ENCODE data around the gene SLC9A9. TPM values are rescaled to one million over a fixed set of nuclear protein-coding genes. Genes with fewer than 3 reads are reported as not detected.
A peak's percentile ranks its signal among the peaks of the same experiment; 100 is the strongest.

Gene SLC9A9
- total RNA-seq, 1 donor from 2014 or later: 2.3 TPM

- DNase-seq (ENCODE audit: low read depth, low spot score): no peak
These were observed 517.9 kb downstream of the SLC9A9 start for GRCh38 chr3:143330296-143330868.

GRCh38 chr3:143329567-143330211, 518.6 kb downstream of the SLC9A9 start:
- no peak for DNase-seq (ENCODE audit: low read depth, low spot score)

GRCh38 chr3:143328451-143328850, 519.8 kb downstream of the SLC9A9 start:
- DNase-seq (ENCODE audit: low read depth, low spot score): no peak

- no peak for DNase-seq (ENCODE audit: low read depth, low spot score)
These were observed 521.1 kb downstream of the SLC9A9 start for GRCh38 chr3:143326983-143327778.

- no peak for DNase-seq (ENCODE audit: low read depth, low spot score)
These were observed 527.1 kb downstream of the SLC9A9 start for GRCh38 chr3:143321058-143321769.

- no peak for DNase-seq (ENCODE audit: low read depth, low spot score)
These were observed 532.5 kb downstream of the SLC9A9 start for GRCh38 chr3:143315766-143316165.

- no peak for DNase-seq (ENCODE audit: low read depth, low spot score)
These were observed 533.8 kb downstream of the SLC9A9 start for GRCh38 chr3:143314251-143315093.

GRCh38 chr3:143313893-143314188, 534.4 kb downstream of the SLC9A9 start:
- DNase-seq (ENCODE audit: low read depth, low spot score): no peak

GRCh38 chr3:143313025-143313892, 535.0 kb downstream of the SLC9A9 start:
- DNase-seq (ENCODE audit: low read depth, low spot score): no peak

- no peak for DNase-seq (ENCODE audit: low read depth, low spot score)
These were observed 537.2 kb downstream of the SLC9A9 start for GRCh38 chr3:143311096-143311495.

GRCh38 chr3:143309705-143310104, 538.6 kb downstream of the SLC9A9 start:
- DNase-seq (ENCODE audit: low read depth, low spot score): no peak

GRCh38 chr3:143307613-143308183, 540.6 kb downstream of the SLC9A9 start:
- peak; percentile 53 for DNase-seq (ENCODE audit: low read depth, low spot score)

- DNase-seq (ENCODE audit: low read depth, low spot score): no peak
These were observed 541.9 kb downstream of the SLC9A9 start for GRCh38 chr3:143306407-143306806.

GRCh38 chr3:143302638-143303171, 545.6 kb downstream of the SLC9A9 start:
- peak; percentile 29 for DNase-seq (ENCODE audit: low read depth, low spot score)

- DNase-seq (ENCODE audit: low read depth, low spot score): no peak
These were observed 547.0 kb downstream of the SLC9A9 start for GRCh38 chr3:143301031-143301901.

GRCh38 chr3:143298886-143299535, 549.3 kb downstream of the SLC9A9 start:
- no peak for DNase-seq (ENCODE audit: low read depth, low spot score)

- DNase-seq (ENCODE audit: low read depth, low spot score): no peak
These were observed 549.9 kb downstream of the SLC9A9 start for GRCh38 chr3:143298380-143298779.

Data from pulmonary artery endothelial cell (primary cell).